SK-N-MC (cell line): ENCODE data around the gene COMMD2.

ENCODE experiments used
- EZH2 ChIP-seq: fragments of 200-600 bp; sonication (generic); IDR thresholded peaks from one replicate; pipeline ENCODE4 v1.6.1; 2017; ENCODE audit warnings: antibody characterized with exemption
- FOXP2 ChIP-seq: optimal IDR thresholded peaks from 2 replicates; pipeline ENCODE3; 2011; ENCODE audit warnings: mild to moderate bottlenecking, moderate library complexity; ENCODE audit not compliant: insufficient read depth; ENCODE audit errors: extremely low read length, control extremely low read depth
- POLR2AphosphoS5 ChIP-seq: IDR thresholded peaks from 2 replicates; pipeline ENCODE4 v1.6.1; 2012; ENCODE audit warnings: mild to moderate bottlenecking, low read depth, low read length, borderline replicate concordance

DNA sequence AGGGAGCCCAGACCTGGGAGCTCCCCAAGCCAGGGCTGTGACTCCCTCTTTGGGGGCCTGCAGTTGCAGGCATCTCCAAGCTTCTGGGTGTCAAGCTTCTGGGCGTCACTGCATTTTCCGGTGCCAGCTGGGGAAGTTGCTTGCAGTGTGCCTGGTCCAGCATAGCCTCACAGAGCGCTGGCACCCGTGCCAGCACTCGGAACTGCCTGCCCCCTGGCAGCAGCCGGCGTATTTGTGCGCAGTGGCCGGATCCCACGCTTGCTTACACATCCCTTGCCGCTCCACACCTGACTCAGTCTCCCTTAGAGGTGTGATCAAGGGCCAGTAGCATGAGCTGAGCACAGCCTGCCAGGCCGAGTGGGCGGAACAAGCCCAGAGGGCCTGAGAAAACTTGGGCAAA, 37.0 kb downstream of the COMMD2 start:
- TF ChIP-seq EZH2 (no peak), POLR2AphosphoS5 (no peak), FOXP2 (no peak)
